Measurements from ENCODE around the gene CHST8.
"Not testable (repeated sequence)": the region's sequence is repeated elsewhere in the genome, so short reads cannot be mapped to it uniquely, and the experiment has no call there.

The CHST8 gene

GRCh38 chr19:33621811-33622504 lies at the start of gene CHST8:
CHST8 (plus strand) TSS chr19:33621953; CDS start chr19:33689262, 67,309 bp downstream.
- peak; percentile 94 for DNase-seq (ENCODE audit: low spot score)

GRCh38 chr19:33572929-33573328 lies 48.8 kb upstream of the CHST8 start:
- no peak for DNase-seq (ENCODE audit: low spot score)

- no peak for DNase-seq (ENCODE audit: low spot score)
These were observed 46.9 kb upstream of the CHST8 start for GRCh38 chr19:33574824-33575223.

- no peak for DNase-seq (ENCODE audit: low spot score)
These were observed 43.1 kb upstream of the CHST8 start for GRCh38 chr19:33578697-33579096.

- no peak for DNase-seq (ENCODE audit: low spot score)
These were observed 41.6 kb upstream of the CHST8 start for GRCh38 chr19:33580026-33580644.

- no peak for DNase-seq (ENCODE audit: low spot score)
These were observed 41.1 kb upstream of the CHST8 start for GRCh38 chr19:33580645-33581037.

GRCh38 chr19:33582914-33583313 lies 38.8 kb upstream of the CHST8 start:
- no peak for DNase-seq (ENCODE audit: low spot score)

GRCh38 chr19:33587150-33587549 lies 34.6 kb upstream of the CHST8 start:
- DNase-seq (ENCODE audit: low spot score) = no peak

GRCh38 chr19:33590224-33590623 lies 31.5 kb upstream of the CHST8 start:
- no peak for DNase-seq (ENCODE audit: low spot score)

GRCh38 chr19:33595783-33596182 lies 26.0 kb upstream of the CHST8 start:
- DNase-seq (ENCODE audit: low spot score) = no peak

- DNase-seq (ENCODE audit: low spot score) = no peak
These were observed 20.2 kb upstream of the CHST8 start for GRCh38 chr19:33601583-33601982.

GRCh38 chr19:33602576-33603204 lies 19.1 kb upstream of the CHST8 start:
- DNase-seq (ENCODE audit: low spot score) = no peak

- no peak for DNase-seq (ENCODE audit: low spot score)
These were observed 18.4 kb upstream of the CHST8 start for GRCh38 chr19:33603377-33603776.

- no peak for DNase-seq (ENCODE audit: low spot score)
These were observed 17.1 kb upstream of the CHST8 start for GRCh38 chr19:33604651-33605050.

GRCh38 chr19:33605803-33606295 lies 15.9 kb upstream of the CHST8 start:
- not testable (repeated sequence) for DNase-seq (ENCODE audit: low spot score)

GRCh38 chr19:33606556-33606955 lies 15.2 kb upstream of the CHST8 start:
- no peak for DNase-seq (ENCODE audit: low spot score)

GRCh38 chr19:33609353-33609752 lies 12.4 kb upstream of the CHST8 start:
- no peak for DNase-seq (ENCODE audit: low spot score)

- DNase-seq (ENCODE audit: low spot score) = no peak
These were observed 11.2 kb upstream of the CHST8 start for GRCh38 chr19:33610588-33610987.

GRCh38 chr19:33612928-33613619 lies 8.7 kb upstream of the CHST8 start:
- DNase-seq (ENCODE audit: low spot score) = no peak

GRCh38 chr19:33613620-33614000 lies 8.1 kb upstream of the CHST8 start:
- no peak for DNase-seq (ENCODE audit: low spot score)

GRCh38 chr19:33616346-33616745 lies 5.4 kb upstream of the CHST8 start:
- no peak for DNase-seq (ENCODE audit: low spot score)

- DNase-seq (ENCODE audit: low spot score) = no peak
These were observed 4.9 kb upstream of the CHST8 start for GRCh38 chr19:33616857-33617256.

- not testable (repeated sequence) for DNase-seq (ENCODE audit: low spot score)
These were observed 3.4 kb upstream of the CHST8 start for GRCh38 chr19:33618363-33618762.
